PFSK-1 (cell line): ENCODE measurements around the gene CDK2AP2.

Source experiments
- POLR2AphosphoS5 ChIP-seq: IDR thresholded peaks from 2 replicates; pipeline ENCODE4 v1.6.1; 2012; ENCODE audit warnings: low read depth, mild to moderate bottlenecking, control low read depth, low read length, moderate library complexity
- SIN3A ChIP-seq: IDR thresholded peaks from 2 replicates; pipeline ENCODE4 v1.6.1; 2012; ENCODE audit warnings: mild to moderate bottlenecking, low read length, moderate library complexity, borderline replicate concordance; ENCODE audit not compliant: insufficient read depth
- TAF1 ChIP-seq: IDR thresholded peaks from 2 replicates; pipeline ENCODE4 v1.6.1; 2012; ENCODE audit warnings: low read length, control low read depth, borderline replicate concordance; ENCODE audit not compliant: insufficient read depth
- TF ChIP-seq, protein P1 (sequence below), 2 experiments: IDR thresholded peaks; 2 replicates each; pipeline versions ENCODE4 v1.6.1 to v1.8.0; 2011 to 2012; ENCODE audit warnings: low read depth in 2 of 2, low read length in 2 of 2, control low read depth in 1 of 2, inconsistent platforms in 1 of 2, mild to moderate bottlenecking in 1 of 2, moderate library complexity in 1 of 2; ENCODE audit not compliant: insufficient read depth in 1 of 2

- TF ChIP-seq, protein P1, sequence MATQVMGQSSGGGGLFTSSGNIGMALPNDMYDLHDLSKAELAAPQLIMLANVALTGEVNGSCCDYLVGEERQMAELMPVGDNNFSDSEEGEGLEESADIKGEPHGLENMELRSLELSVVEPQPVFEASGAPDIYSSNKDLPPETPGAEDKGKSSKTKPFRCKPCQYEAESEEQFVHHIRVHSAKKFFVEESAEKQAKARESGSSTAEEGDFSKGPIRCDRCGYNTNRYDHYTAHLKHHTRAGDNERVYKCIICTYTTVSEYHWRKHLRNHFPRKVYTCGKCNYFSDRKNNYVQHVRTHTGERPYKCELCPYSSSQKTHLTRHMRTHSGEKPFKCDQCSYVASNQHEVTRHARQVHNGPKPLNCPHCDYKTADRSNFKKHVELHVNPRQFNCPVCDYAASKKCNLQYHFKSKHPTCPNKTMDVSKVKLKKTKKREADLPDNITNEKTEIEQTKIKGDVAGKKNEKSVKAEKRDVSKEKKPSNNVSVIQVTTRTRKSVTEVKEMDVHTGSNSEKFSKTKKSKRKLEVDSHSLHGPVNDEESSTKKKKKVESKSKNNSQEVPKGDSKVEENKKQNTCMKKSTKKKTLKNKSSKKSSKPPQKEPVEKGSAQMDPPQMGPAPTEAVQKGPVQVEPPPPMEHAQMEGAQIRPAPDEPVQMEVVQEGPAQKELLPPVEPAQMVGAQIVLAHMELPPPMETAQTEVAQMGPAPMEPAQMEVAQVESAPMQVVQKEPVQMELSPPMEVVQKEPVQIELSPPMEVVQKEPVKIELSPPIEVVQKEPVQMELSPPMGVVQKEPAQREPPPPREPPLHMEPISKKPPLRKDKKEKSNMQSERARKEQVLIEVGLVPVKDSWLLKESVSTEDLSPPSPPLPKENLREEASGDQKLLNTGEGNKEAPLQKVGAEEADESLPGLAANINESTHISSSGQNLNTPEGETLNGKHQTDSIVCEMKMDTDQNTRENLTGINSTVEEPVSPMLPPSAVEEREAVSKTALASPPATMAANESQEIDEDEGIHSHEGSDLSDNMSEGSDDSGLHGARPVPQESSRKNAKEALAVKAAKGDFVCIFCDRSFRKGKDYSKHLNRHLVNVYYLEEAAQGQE (IDR thresholded peaks at IDR 0.05; ENCODE audit: insufficient read depth in 1 of 2, low read depth in 2 of 2, low read length in 2 of 2) = no peak
- no peak for TF ChIP-seq TAF1
- TF ChIP-seq SIN3A = no peak
- no peak for TF ChIP-seq POLR2AphosphoS5
Measured at GRCh38 chr11:67458266-67458665, 49.7 kb downstream of the CDK2AP2 start.
